MM.1S (cell line): ENCODE data around the gene ADGRD1.

Experiments used
- DNase-seq: peaks from one replicate; pipeline ENCODE4 v3.0.0-alpha.2; 2015
- H2AFZ ChIP-seq: fragments of 300-600 bp; sonication (generic); 2 replicates; pipeline ENCODE4 v1.6.0; 2016; ENCODE audit warnings: antibody characterized with exemption, low read length
- H3F3A ChIP-seq: fragments of 300-600 bp; sonication (generic); 2 replicates; pipeline ENCODE4 v1.6.1; 2016; ENCODE audit warnings: mild to moderate bottlenecking, antibody characterized with exemption, low read length, moderate library complexity, mixed read lengths; ENCODE audit not compliant: insufficient read depth
- H3K27ac ChIP-seq: fragments of 300-600 bp; sonication (generic); 2 replicates; pipeline ENCODE4 v1.5.1; 2016; ENCODE audit warnings: mild to moderate bottlenecking, low read length
- H3K27me3 ChIP-seq: fragments of 300-600 bp; sonication (generic); replicated peaks from 2 replicates; pipeline ENCODE4 v1.6.0; 2016; ENCODE audit warnings: low read length; ENCODE audit not compliant: insufficient read depth
- H3K36me3 ChIP-seq: fragments of 300-600 bp; sonication (generic); replicated peaks from 2 replicates; pipeline ENCODE4 v1.6.1; 2016; ENCODE audit warnings: mild to moderate bottlenecking, low read length, mixed read lengths; ENCODE audit not compliant: insufficient read depth
- H3K4me1 ChIP-seq: fragments of 300-600 bp; sonication (generic); 2 replicates; pipeline ENCODE4 v1.6.1; 2016; ENCODE audit warnings: low read length, mixed read lengths
- H3K4me2 ChIP-seq: fragments of 300-600 bp; sonication (generic); 2 replicates; pipeline ENCODE4 v1.6.0; 2016; ENCODE audit warnings: low read depth, low read length
- H3K4me3 ChIP-seq: fragments of 300-600 bp; sonication (generic); 2 replicates; pipeline ENCODE4 v1.5.1; 2016; ENCODE audit warnings: low read length, mixed read lengths
- H3K79me2 ChIP-seq: fragments of 300-600 bp; sonication (generic); 2 replicates; pipeline ENCODE4 v1.6.1; 2016; ENCODE audit warnings: mixed run types, low read length, mixed read lengths
- H3K9ac ChIP-seq: fragments of 300-600 bp; sonication (generic); 2 replicates; pipeline ENCODE4 v1.6.1; 2016; ENCODE audit warnings: low read length, mixed read lengths
- H3K9me2 ChIP-seq: fragments of 300-600 bp; sonication (generic); replicated peaks from 2 replicates; pipeline ENCODE4 v1.6.1; 2016; ENCODE audit warnings: mild to moderate bottlenecking, low read length, mixed read lengths; ENCODE audit not compliant: insufficient read depth
- H3K9me3 ChIP-seq: fragments of 300-600 bp; sonication (generic); replicated peaks from 2 replicates; pipeline ENCODE4 v1.6.1; 2016; ENCODE audit warnings: mild to moderate bottlenecking, low read length, mixed read lengths; ENCODE audit not compliant: insufficient read depth
- H4K20me1 ChIP-seq: fragments of 300-600 bp; sonication (generic); 2 replicates; pipeline ENCODE4 v1.6.1; 2016; ENCODE audit warnings: mild to moderate bottlenecking, low read length, moderate library complexity, mixed read lengths; ENCODE audit not compliant: insufficient read depth
- CTCF ChIP-seq: fragments of 300-600 bp; sonication (generic); IDR thresholded peaks from 2 replicates; pipeline ENCODE4 v1.5.1; 2016; ENCODE audit warnings: antibody characterized with exemption, low read length, mixed read lengths
- EZH2 ChIP-seq: fragments of 300-600 bp; sonication (generic); optimal IDR thresholded peaks from 2 replicates; pipeline ENCODE3; 2017; ENCODE audit warnings: low read depth, mild to moderate bottlenecking, antibody characterized with exemption, low read length, mixed read lengths
- EZH2phosphoT487 ChIP-seq: fragments of 300-600 bp; sonication (generic); IDR thresholded peaks from 2 replicates; pipeline ENCODE4 v1.6.1; 2018; ENCODE audit warnings: antibody characterized with exemption, low read length

Gene ADGRD1

GRCh38 chr12:130988261-130988660 is 34.6 kb downstream of the ADGRD1 start:
- no peak overlapping the region for H3K9ac ChIP-seq
- no peaks in the 10 kb centered on the region for H4K20me1 ChIP-seq
- H3K27me3 ChIP-seq, result no peaks in the 10 kb centered on the region
- H3K79me2 ChIP-seq, result no peaks in the 10 kb centered on the region
- no peaks in the 10 kb centered on the region for H3K36me3 ChIP-seq
- TF ChIP-seq EZH2, result no peak
- no peak for TF ChIP-seq EZH2phosphoT487
- no peak for TF ChIP-seq CTCF
- no peak overlapping the region for H3K4me3 ChIP-seq
- no peaks in the 10 kb centered on the region for H3K9me2 ChIP-seq
- H3K27ac ChIP-seq, result no peak overlapping the region
- H3K4me1 ChIP-seq, result no peaks in the 10 kb centered on the region
- H3K4me2 ChIP-seq, result no peak overlapping the region
- H3K9me3 ChIP-seq, result no peaks in the 10 kb centered on the region
- no peak overlapping the region for H2AFZ ChIP-seq
- no peaks in the 10 kb centered on the region for H3F3A ChIP-seq
- no peak for DNase-seq

- Histone ChIP-seq H3K9ac (no peak overlapping the region), H3K27me3 (no peaks in the 10 kb centered on the region), H3F3A (no peaks in the 10 kb centered on the region), H3K27ac (no peak overlapping the region), H3K79me2 (no peaks in the 10 kb centered on the region), H3K4me1 (no peaks in the 10 kb centered on the region), H4K20me1 (no peaks in the 10 kb centered on the region), H3K36me3 (no peaks in the 10 kb centered on the region), H2AFZ (no peak overlapping the region), H3K9me3 (no peaks in the 10 kb centered on the region), H3K4me2 (no peak overlapping the region), H3K9me2 (no peaks in the 10 kb centered on the region), H3K4me3 (no peak overlapping the region)
- TF ChIP-seq EZH2 (no peak), EZH2phosphoT487 (no peak), CTCF (no peak)
- no peak for DNase-seq
Observed at GRCh38 chr12:130988751-130989150, 35.0 kb downstream of the ADGRD1 start.

- H3K27me3 ChIP-seq, result no peaks in the 10 kb centered on the region
- H3K9ac ChIP-seq, result no peak overlapping the region
- no peak overlapping the region for H2AFZ ChIP-seq
- no peaks in the 10 kb centered on the region for H3K4me1 ChIP-seq
- H3K4me3 ChIP-seq, result no peak overlapping the region
- DNase-seq, result no peak
- H3K79me2 ChIP-seq, result no peaks in the 10 kb centered on the region
- H3K9me2 ChIP-seq, result no peaks in the 10 kb centered on the region
- no peak overlapping the region for H3K27ac ChIP-seq
- TF ChIP-seq EZH2phosphoT487, result no peak
- TF ChIP-seq CTCF, result no peak
- no peak for TF ChIP-seq EZH2
- no peak overlapping the region for H3K4me2 ChIP-seq
- no peaks in the 10 kb centered on the region for H3K36me3 ChIP-seq
- H3F3A ChIP-seq, result no peaks in the 10 kb centered on the region
- no peaks in the 10 kb centered on the region for H3K9me3 ChIP-seq
- no peaks in the 10 kb centered on the region for H4K20me1 ChIP-seq
Observed at GRCh38 chr12:130989391-130989790, 35.7 kb downstream of the ADGRD1 start.

GRCh38 chr12:130990034-130990433 is 36.3 kb downstream of the ADGRD1 start:
- Histone ChIP-seq H3K4me2 (no peak overlapping the region), H4K20me1 (no peaks in the 10 kb centered on the region), H3K36me3 (no peaks in the 10 kb centered on the region), H3K27me3 (no peaks in the 10 kb centered on the region), H3F3A (no peaks in the 10 kb centered on the region), H3K9ac (no peak overlapping the region), H3K4me3 (no peak overlapping the region), H3K4me1 (no peaks in the 10 kb centered on the region), H3K27ac (no peak overlapping the region), H3K9me2 (no peaks in the 10 kb centered on the region), H2AFZ (no peak overlapping the region), H3K9me3 (no peaks in the 10 kb centered on the region), H3K79me2 (no peaks in the 10 kb centered on the region)
- TF ChIP-seq EZH2phosphoT487 (no peak), CTCF (no peak), EZH2 (no peak)
- no peak for DNase-seq
